ENCODE measurements around the gene YKT6.

DNA sequence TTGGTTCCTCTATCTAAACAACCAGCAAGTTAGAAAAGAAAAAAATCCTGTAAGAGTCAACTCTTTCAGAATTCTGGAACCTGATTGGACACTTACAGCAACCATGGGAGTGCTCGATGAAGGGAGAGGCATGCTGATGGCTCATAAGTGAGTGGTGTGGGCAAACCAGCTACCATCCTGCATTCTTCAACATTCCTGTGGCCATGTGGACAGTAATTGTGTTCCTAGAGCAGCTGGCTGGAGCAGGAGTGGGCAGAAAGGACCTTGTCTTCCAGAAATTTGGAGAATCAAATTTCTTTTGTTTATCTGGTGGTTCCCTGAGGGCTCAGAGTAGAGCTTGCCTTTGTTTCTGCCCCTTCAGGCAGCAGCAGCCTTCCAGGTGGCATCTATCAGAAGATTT lies 37.2 kb upstream of the YKT6 start:
- no peak for TF ChIP-seq POLR2A (IDR thresholded peaks at IDR 0.05)
- TF ChIP-seq, protein P1, sequence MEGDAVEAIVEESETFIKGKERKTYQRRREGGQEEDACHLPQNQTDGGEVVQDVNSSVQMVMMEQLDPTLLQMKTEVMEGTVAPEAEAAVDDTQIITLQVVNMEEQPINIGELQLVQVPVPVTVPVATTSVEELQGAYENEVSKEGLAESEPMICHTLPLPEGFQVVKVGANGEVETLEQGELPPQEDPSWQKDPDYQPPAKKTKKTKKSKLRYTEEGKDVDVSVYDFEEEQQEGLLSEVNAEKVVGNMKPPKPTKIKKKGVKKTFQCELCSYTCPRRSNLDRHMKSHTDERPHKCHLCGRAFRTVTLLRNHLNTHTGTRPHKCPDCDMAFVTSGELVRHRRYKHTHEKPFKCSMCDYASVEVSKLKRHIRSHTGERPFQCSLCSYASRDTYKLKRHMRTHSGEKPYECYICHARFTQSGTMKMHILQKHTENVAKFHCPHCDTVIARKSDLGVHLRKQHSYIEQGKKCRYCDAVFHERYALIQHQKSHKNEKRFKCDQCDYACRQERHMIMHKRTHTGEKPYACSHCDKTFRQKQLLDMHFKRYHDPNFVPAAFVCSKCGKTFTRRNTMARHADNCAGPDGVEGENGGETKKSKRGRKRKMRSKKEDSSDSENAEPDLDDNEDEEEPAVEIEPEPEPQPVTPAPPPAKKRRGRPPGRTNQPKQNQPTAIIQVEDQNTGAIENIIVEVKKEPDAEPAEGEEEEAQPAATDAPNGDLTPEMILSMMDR (IDR thresholded peaks at IDR 0.05), result no peak

All from uterus (tissue), 2 donors.